SH-SY5Y (cell line): ENCODE results near the gene RTP5.

Experiments
- GATA2 ChIP-seq: IDR thresholded peaks from 2 replicates; pipeline ENCODE4 v1.6.1; 2011; ENCODE audit warnings: mild to moderate bottlenecking, low read depth, low read length
- GATA3 ChIP-seq: IDR thresholded peaks from 2 replicates; pipeline ENCODE4 v1.6.1; 2011; ENCODE audit warnings: low read depth, mild to moderate bottlenecking, low read length, moderate library complexity

The RTP5 gene

GRCh38 chr2:241871538-241872312 lies 2.2 kb downstream of the RTP5 start:
- TF ChIP-seq GATA2 (no peak), GATA3 (no peak)

- TF ChIP-seq GATA3 (no peak), GATA2 (no peak)
Observed at GRCh38 chr2:241872313-241872642, 2.7 kb downstream of the RTP5 start.

DNA sequence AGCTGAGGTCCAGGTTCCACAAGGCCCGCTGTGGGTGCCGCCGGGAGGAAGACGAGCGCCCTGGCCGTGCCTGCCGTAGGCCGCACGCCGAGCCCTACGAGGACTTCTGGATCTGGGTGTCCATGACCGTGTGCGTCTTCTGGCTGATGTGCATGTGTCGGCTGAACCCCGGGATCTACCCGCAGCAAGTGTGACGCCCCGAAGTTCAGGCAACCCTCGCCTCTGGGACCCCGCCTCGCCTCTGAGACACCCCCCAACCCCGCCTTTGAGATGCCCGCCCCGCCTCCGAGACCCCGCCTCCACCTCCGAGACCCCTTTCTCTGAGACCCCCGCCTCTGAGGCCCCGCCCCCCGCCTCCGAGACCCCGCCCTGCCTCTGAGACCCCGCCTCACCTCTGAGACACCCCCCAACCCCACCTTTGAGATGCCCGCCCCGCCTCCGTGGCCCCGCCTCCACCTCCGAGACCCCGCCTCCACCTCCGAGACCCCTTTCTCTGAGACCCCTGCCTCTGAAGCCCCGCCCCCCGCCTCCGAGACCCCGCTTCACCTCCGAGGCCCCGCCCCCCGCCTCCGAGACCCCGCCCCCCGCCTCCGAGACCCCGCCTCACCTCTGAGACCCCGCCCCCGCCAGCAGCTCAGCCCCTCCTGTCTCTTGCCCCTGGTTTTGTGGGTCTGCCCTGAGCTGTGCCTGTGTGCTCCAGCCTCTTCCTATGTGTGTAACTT lies 3.7 kb downstream of the RTP5 start:
- no peak for TF ChIP-seq GATA3
- TF ChIP-seq GATA2, result no peak

DNA sequence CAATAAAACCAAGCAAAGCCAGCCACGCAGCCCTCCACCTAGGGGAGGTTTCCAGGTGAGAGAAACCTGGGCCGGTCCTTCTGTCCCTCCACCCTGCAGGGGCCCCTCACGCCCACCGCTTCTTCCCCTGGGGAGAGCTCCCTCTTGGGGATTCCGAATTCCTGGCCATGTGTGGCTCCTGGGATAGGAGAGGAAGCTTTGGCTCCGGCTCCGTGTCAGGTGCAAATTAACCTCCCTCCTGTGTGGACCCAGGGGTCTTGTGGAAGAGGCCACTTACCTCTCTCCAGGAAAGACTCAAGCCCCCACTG lies 4.2 kb downstream of the RTP5 start:
- TF ChIP-seq GATA3 (no peak), GATA2 (no peak)

DNA sequence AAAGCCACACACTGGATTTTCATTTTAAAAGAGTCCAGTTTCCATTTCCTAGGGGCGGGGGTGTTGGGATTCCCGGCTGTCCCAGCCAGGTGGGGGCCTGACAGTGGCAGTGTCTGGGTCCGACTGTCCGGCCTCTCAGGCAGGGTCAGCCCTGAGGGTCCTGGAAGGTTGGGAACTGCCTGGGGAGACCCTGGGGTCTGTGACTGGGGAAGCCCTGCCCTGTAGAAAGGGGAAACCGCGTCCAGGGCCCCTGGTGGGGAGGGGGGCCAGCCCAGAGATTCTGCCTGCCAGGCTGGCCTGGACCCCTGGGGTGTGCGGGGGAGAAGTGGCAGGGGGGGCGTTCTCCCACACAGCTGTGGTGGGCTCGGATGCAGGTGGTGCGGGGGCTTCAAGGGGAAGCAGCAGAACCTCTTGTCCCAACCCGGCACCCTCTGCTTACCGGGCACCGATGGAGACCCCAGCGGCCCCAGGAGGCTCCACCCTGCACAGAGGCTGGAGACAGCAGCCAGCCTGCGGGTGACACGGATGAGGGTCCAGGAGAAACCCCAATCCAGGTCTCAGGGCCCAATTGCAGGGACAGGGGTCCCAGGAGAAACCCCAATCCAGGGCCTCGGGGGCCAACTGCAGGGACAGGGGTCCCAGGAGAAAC lies 4.9 kb downstream of the RTP5 start:
- TF ChIP-seq GATA2 (no peak), GATA3 (no peak)

DNA sequence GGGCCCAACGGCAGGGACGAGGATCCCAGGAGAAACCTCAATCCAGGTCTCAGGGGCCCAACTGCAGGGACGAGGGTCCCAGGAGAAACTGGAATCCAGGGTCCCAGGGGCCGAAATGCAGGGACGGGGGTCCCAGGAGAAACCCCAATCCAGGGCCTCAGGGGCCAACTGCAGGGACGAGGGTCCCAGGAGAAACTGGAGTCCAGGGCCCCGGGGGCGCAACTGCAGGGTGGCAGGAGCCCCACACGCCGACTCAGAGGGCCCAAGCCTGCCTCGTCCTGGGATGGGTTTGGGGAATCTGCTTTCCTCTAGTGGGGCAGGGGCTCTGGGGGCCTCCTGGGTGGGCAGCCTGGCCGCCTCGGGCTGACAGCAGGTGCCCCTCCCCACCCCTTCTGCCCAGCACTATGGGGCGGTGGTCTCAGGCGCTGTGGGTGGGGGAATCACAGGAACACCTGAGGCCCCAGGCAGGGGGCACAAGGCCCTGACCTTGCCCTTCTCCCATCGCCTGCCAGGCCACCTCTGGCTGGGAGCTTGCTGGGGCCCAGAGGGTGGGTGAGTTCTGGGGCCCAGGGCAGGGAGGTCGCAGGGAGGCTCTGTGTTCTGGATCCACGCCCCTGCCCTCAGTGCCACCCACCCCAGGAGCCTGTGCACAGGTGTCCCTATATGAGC lies 7.1 kb downstream of the RTP5 start:
- no peak for TF ChIP-seq GATA2
- no peak for TF ChIP-seq GATA3

- TF ChIP-seq GATA3, result no peak
- TF ChIP-seq GATA2, result no peak
Observed at GRCh38 chr2:241877197-241877685, 7.7 kb downstream of the RTP5 start.

DNA sequence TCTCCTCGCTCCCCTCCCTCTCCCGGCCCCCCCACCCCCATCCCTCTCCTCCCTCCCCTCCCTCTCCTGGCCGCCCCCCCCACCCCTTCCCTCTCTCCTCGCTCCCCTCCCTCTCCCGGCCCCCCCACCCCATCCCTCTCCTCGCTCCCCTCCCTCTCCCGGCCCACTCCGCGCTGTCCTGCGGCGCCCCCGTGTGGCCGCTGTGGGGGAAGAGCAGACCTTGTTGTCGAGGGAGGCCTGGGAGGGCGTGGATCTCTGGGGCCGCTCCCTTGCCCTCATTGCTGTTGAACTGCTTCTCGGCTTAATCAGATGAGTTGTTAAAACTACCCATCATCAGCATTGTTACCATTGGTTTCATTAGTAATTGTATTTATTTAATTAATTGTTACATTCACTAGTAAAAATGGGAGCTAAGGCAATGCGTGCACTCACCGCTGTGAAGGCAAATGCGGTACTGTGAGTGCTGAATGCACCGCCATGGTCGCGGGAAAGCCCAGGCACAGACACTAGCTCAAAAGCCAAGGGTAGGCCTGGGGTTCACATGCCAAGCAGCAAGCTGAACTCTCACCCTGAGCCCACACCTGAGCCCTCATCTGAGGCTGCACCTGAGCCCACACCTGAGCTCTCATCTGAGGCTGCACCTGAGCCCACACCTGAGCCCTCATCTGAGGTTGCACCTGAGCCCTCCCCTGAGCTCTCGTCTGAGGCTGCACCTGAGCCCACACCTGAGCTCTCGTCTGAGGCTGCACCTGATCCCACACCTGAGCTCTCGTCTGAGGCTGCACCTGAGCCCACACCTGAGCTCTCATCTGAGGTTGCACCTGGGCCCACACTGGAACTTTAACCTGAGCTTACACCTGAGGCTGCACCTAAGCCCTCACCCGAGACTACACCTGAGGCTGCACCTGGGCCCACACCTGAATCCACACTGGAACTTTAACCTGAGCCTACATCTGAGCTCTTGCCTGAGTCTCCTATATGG lies 8.8 kb downstream of the RTP5 start:
- TF ChIP-seq GATA3, result no peak
- TF ChIP-seq GATA2, result no peak

DNA sequence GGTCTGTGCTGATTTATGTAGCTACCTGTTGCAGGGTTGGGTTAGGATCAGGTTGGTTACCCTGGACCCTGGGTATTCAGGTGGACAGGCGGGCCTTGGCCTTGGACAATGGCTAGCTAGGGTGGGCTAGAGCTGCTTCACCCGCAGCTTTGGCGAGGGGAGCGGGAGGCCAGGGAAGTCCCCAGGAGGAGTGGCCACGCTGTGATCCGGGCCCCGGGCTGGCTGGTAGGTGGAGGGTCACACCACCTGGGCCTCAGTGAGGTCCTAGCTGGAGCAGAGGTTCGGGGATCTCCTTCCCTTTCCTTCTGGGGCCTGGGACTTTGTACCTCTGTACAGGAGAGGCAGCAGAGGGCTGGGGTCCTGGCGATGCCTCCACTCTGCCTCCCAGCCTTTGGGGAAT lies 9.8 kb downstream of the RTP5 start:
- TF ChIP-seq GATA2, result no peak
- TF ChIP-seq GATA3, result no peak

DNA sequence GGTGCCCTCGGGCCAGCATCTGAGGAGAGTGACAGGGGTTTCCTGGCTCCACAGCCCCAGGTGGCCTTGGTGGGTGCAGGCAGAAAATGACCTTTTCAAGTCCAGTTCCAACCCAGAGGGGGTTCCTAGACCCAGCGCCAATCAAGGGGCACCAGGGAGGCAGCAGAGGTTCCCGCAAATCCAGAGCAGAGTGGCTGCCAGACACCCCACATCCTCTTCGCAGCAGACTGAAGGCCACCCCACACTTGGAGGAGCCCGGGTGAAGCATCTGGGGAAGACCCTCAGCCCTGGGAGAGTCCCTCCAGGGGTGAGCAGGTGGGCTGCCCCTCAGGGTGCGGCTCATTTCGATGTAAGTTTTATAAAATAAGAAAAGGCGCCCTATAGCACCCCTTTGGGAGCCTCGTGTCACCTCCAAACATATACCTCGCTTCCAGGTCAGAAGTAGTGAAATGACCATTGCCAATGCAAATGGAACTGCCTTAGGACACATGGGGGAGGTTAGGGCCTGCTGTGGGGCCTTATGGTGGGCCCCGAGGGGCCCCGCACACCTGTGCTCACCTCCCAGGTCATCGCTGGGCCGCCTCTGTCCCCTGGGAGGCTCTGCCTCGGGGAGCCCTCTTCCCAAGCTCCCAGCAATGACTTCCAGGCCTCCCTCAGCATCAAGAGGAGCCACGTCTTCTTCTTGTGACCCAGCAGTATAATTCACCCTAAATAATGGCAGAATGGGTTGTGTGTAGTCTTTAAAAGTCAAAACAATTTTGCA lies 11.0 kb downstream of the RTP5 start:
- no peak for TF ChIP-seq GATA3
- TF ChIP-seq GATA2, result no peak

GRCh38 chr2:241882091-241882625 lies 12.6 kb downstream of the RTP5 start:
- TF ChIP-seq GATA2 (no peak), GATA3 (no peak)

- TF ChIP-seq GATA2 (no peak), GATA3 (no peak)
Observed at GRCh38 chr2:241884951-241885290, 15.4 kb downstream of the RTP5 start.
